ENCODE measurements around the gene SLC35B2.
"Not testable (repeated sequence)": the region's sequence is repeated elsewhere in the genome, so short reads cannot be mapped to it uniquely, and the experiment has no call there.

SLC35B2 gene

DNA sequence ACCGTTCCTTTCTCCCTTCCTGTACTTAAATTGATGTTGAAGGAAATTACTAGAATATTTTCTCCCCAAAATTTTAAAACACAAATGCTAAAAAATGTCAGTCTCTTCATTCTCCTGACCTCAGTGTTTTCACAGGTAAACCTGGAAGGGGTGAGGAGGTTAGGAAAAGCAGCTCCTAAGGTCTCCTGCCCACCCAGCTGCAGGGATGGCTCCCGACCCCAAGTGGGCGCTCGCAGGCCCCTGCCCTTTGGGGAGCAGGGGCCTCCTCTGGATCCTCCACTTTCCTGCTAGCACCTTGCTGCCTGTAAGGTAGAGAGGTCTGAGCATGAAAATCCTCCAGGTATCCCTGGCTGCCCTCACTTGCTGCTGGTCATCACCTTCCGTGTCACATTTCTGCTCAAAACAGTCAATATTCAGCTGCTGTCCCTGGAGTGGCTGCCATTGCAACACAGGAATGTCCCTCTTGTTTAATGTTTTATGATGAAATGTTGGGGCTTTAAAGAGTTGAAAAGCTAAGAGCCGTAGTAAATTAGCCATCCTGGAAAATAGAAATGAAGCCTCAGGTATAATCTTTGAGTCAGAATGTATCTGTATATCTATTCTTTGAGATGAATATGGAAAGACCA is 21.3 kb downstream of the SLC35B2 start:
- no peak for DNase-seq (ENCODE audit: low read depth in 2 of 2)

DNA sequence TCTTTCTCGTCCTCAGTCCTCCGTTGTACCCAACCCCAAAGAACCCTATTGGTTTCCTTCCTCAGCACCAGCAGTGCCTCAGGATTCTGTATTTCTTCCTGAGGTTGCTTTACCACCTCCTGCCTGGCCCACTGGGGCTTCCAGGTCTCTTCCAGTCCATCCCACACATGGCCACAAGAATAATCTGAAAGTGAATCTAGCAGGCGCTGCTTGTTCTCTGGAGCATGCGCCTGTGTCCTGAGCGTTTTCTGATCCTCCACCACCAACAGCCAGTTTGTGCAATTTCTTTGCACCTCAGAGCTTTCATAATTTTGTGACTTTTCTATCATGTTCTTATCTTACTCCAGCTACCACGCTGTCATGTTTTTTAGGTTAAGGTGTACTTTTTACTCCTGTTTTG is 22.1 kb downstream of the SLC35B2 start:
- no peak for DNase-seq (ENCODE audit: low read depth in 2 of 2)

DNA sequence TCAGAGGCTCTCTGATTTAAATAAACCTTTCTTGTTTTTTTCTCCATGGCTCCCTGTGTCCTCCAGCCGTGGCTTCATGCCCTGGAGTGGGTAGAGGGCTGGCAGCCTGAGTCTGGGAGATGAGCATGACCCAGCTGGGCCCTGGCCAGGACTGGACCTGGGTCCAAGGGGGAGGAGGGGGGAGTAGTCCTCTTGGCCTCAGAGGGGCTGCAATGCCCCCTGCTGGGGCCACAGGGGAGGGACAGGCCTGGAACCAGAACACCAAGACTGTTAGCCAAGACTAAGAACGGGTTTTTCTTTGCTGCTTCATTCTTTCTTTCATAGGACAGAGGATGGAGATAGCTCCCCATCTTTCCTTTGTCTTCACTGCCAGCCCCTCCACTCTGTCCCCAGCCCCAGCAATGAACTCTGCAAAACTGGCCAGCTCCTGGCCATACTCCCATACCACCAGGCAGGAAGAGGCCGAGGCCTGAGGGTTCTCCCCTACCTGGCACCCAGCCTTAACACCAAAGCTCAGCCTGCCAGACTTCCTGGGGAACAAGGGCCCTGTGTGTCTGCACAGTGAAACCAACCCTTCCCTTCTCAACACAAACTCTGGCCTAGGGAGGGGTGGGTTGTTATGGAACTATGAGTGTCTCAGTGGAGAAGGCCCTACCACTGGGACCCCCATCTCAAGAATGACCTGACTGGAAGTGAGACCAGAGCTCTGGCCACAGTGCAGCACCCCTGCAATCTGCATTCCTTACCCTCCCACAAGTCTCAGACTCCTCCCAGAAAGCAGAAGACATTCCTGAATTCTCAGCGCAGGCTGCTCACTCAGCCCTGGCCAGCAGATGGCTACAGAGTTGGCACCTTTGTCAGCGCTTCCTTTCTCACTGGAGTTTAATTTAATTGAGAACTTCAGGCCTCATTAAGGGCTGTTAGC is 23.0 kb downstream of the SLC35B2 start:
- no peak for DNase-seq (ENCODE audit: low read depth in 2 of 2)

DNA sequence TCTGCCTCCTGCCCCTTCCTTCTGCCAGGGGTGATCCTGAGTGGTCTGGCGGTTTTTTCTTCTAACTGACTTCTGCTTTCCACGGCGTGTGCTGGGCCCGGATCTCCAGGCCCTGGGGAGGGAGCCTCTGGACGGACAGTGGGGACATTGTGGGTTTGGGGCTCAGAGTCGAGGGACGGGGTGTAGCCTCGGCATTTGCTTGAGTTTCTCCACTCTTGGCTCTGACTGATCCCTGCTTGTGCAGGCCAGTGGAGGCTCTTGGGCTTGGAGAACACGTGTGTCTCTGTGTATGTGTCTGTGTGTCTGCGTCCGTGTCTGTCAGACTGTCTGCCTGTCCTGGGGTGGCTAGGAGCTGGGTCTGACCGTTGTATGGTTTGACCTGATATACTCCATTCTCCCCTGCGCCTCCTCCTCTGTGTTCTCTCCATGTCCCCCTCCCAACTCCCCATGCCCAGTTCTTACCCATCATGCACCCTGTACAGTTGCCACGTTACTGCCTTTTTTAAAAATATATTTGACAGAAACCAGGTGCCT is 23.7 kb downstream of the SLC35B2 start:
- no peak for DNase-seq (ENCODE audit: low read depth in 2 of 2)

DNA sequence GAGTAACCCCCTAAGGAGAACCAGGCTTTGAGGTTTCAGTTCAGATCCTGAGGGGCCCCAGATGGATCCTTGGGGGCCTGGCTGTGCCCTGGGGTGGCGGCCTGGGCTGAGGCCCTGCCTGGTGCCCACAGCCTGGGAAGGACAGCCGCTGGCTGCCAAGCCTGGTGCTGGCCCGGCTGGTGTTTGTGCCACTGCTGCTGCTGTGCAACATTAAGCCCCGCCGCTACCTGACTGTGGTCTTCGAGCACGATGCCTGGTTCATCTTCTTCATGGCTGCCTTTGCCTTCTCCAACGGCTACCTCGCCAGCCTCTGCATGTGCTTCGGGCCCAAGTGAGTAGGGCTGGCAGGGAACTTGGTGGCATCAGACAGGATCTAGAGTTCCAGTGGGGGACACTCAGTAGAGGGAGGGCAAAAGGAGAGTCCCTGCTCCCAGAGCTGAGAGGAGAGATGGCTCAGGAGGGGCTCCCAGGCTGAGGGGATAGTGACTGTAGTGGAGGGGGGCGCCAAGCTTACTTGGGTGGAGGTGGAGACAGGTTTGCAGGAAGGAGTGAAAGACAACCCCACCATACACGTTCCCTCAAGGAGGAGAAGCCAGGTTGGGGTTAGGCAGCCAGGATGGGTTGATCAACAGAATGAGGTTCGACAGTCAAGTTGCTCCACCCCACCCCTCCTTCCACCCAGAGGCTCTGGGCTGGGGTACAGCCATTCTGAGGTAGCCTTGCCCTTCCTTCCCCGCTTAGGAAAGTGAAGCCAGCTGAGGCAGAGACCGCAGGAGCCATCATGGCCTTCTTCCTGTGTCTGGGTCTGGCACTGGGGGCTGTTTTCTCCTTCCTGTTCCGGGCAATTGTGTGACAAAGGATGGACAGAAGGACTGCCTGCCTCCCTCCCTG is 24.4 kb downstream of the SLC35B2 start:
- no peak for DNase-seq (ENCODE audit: low read depth in 2 of 2)

DNA sequence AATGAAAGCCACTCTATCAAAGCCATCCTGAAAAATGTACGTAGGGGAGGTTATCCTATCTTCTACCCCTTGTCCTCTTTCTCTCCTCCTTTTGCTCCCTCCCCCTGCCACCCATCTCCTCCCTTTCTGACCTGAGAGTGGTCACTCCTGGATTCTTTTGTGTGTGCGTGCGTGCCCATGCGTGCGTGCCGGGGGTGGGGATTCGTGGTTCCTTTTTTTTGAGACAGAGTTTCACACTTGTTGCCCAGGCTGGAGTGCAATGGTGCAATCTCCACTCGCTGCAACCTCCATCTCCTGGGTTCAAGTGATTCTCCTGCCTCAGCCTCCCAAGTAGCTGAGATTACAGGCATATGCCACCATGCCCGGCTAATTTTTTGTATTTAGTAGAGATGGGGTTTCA is 25.9 kb downstream of the SLC35B2 start:
- DNase-seq (ENCODE audit: low read depth in 2 of 2): not testable (repeated sequence)

DNA sequence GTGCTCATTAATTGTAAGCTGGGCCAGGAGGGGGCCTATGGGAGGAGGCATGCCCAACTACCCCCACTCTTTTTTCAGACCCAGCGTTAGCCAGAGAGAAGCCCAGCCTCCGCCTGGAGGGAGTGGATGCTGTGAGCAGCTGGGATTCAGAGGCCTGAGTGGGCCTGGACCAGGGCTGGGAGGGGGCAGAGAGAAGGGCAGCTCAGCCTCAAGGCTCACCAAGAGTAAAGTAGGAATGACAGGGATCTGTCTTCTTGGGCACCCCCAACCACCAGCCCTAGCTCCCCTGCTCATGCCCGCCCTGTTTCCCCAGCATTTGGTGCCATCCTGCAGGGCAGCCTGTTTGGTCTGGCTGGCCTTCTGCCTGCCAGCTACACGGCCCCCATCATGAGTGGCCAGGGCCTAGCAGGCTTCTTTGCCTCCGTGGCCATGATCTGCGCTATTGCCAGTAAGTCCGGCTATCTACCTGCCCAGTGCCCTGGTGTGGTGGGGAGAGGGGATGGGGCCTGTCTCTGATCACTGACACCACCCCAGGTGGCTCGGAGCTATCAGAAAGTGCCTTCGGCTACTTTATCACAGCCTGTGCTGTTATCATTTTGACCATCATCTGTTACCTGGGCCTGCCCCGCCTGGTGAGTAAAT is 27.2 kb downstream of the SLC35B2 start:
- DNase-seq (ENCODE audit: low read depth in 2 of 2): no peak

DNA sequence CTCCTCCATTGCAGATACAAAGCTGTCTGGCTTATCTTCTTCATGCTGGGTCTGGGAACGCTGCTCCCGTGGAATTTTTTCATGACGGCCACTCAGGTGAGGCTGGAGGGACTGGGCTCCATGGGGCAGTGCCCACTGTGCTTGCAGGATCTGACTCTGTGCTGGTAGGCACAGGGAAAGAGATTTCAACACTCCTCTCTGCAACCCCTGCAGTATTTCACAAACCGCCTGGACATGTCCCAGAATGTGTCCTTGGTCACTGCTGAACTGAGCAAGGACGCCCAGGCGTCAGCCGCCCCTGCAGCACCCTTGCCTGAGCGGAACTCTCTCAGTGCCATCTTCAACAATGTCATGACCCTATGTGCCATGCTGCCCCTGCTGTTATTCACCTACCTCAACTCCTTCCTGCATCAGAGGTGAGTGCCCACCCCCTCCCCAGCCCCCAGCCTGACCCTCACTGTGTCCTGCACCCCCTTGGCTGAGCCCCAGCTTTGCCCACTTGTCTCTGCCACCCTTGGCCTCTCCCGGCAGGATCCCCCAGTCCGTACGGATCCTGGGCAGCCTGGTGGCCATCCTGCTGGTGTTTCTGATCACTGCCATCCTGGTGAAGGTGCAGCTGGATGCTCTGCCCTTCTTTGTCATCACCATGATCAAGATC is 27.8 kb downstream of the SLC35B2 start:
- no peak for DNase-seq (ENCODE audit: low read depth in 2 of 2)

DNA sequence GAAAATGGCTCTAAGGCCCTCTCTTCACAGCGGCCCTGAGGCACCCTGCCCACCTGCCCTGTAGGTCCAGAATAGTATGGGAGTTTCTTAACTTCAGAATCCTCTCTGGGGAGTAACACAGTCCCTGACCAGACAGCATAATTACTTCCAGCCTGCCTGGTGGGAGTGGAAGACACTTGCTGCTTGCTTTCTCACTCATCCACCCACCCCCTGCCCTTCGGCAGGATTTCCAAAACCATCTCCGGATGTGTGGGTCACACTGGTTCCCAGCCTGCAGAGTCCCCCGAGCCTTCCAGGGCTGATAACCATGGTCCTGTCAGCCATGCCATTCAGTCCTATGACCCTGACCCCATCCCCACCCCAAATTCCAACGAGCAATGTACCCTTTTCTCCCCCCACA is 28.5 kb downstream of the SLC35B2 start:
- no peak for DNase-seq (ENCODE audit: low read depth in 2 of 2)

DNA sequence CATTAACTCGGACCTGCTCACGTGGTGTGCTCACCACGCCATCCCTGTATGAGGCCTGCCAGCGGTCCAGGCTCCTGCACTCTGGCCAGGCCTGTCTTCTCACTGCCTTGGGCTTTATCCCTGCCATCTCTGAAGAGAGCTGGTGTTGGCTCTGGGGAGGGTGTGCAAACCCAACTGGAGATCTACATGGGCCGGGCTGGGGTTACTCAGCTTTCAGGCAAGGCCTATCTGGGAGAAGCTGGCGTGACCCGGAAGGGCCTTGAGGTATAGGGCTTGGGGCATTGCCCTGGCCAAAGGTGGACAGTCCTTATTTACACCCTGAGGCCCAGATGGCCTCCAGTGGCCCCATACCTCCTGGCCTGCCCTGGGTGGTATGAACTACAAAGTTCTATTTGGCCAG is 28.9 kb downstream of the SLC35B2 start:
- DNase-seq (ENCODE audit: low read depth in 2 of 2): no peak

DNA sequence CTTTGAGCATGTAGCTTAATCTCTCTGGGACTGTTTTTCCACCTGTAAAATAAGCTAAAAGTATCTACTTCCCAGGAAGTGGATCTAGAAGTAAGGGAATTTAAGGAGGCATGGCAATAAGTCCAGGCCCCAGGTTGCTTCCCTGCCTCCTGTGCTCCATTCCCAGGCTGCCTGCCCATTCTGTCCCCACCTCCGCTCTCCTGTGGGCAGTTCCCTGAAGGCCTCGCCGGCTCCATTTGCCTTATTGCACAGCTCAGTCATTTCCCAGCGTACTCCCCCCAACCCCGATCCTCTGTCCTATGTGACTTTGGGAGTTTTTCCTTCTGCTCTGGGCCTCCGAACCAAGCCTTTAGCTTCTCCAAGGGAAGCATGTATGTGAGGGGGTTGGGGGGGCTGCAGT is 29.3 kb downstream of the SLC35B2 start:
- no peak for DNase-seq (ENCODE audit: low read depth in 2 of 2)

DNA sequence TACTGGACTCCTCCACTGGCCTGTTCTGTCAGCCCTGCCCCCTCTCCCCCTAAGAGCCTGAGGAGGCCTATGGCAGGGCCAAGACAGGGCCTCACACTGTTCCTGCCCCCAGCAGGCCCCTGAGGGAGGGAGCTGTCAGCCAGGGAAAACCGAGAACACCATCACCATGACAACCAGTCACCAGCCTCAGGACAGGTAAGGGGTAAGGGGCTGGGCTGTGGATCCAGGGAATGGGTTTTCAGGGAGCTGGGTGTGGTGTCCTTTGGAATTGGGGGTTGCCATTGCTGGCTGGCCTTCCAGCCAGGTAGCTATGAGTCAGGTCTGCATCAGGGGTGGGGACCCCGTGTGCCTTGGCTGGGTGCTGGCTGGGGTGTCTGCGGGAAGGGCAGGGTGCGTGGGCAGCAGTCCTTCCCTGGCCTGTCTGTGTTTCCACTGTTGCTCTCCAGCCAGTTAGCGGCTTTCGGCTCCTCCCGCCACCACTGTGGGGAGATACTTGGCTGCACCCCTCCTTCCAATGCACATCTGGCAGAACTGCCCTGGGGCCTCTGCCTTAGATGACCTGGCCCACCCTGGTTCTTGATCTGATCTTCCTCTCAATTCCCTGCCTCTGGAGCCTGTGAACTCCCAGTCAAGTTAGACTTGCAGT is 30.1 kb downstream of the SLC35B2 start:
- no peak for DNase-seq (ENCODE audit: low read depth in 2 of 2)

DNA sequence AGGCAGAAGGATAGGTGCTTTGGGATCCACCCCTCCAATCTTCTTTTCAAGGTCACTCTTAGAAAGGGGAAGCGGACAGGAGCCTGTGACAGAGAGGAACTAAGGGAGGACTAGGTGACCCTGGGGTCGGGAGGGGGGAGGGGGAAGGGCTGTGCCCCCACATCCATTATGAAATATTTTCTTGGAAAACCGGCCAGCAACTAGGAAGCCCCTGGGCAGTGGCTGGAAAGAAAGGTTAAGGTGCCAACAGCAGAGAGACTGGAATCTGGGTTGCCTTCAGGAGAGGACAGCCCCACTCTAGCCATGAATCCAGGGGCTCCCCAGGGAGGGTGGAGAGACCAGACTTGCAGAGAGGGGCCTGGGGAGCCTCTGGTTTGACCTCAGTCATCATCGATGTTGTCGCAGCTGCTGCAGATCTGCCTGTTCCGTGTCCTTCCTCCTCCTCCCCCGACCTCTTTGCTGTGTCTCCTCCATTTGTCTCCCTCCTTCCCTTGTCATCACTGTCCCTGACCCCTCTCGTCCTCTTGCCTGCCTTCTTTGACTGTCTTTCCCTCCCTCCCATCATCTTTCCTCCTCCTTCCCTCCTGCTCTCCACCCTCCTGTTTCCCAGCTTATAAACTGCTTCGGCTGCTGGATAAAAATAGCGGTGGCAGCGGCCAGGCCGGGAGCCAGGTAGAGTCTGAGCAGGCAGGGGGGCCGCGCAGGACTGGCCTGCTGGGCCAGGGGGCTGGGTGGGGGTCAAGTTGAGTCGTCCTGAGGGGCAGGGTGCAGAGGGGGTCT is 30.8 kb downstream of the SLC35B2 start:
- no peak for DNase-seq (ENCODE audit: low read depth in 2 of 2)

DNA sequence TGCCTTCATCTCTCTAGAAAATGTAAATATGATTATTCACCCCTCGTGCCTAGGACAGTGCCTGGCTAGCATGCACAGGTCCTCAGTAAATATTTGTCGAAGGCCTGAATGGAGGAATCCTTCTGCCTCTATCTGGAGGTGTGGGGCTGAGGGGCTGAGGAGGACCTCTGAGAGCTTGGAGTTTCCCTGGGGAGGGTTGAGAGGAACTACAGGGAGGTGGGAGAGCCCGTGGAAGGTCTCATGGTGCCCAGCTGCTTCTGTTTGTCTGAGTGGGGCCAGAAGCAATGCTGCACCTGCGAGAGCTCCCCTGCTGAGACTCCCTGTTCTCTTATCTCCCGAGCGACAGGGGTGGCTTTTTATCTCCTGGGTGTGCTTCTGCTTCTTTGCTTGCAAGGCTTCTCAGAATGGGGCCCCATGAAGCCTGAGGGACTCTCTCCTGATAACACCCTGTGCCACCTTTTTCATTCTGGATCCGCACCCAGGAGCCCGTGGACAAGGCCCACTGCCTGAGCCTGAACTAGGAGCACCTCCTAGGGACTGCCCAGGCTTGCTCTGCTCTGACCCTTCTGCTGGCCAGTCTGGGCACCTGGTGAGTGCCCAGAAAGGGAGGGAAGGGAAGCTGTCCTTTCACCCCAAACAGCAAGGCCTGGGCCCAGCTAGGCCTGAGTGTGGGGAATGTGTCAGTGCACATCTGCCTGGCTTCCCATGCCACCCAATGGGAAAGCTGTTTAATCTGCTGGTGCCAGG is 31.6 kb downstream of the SLC35B2 start:
- no peak for DNase-seq (ENCODE audit: low read depth in 2 of 2)

DNA sequence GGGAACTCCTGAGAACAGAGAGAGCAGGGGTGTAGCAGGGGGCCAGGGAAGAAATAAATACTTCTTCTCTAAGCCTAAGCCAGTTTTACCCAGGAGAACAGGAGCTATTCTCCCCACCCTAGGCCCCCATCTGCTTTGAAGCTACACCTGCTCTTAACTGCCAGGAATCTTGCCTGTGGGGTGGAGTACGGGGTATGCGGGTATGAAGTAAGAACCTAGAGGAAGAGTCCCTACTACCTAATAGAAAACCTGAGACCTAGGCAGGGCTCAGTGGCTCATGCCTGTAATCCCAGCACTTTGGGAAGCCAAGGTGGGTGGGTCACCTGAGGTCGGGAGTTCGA is 32.4 kb downstream of the SLC35B2 start:
- no peak for DNase-seq (ENCODE audit: low read depth in 2 of 2)

DNA sequence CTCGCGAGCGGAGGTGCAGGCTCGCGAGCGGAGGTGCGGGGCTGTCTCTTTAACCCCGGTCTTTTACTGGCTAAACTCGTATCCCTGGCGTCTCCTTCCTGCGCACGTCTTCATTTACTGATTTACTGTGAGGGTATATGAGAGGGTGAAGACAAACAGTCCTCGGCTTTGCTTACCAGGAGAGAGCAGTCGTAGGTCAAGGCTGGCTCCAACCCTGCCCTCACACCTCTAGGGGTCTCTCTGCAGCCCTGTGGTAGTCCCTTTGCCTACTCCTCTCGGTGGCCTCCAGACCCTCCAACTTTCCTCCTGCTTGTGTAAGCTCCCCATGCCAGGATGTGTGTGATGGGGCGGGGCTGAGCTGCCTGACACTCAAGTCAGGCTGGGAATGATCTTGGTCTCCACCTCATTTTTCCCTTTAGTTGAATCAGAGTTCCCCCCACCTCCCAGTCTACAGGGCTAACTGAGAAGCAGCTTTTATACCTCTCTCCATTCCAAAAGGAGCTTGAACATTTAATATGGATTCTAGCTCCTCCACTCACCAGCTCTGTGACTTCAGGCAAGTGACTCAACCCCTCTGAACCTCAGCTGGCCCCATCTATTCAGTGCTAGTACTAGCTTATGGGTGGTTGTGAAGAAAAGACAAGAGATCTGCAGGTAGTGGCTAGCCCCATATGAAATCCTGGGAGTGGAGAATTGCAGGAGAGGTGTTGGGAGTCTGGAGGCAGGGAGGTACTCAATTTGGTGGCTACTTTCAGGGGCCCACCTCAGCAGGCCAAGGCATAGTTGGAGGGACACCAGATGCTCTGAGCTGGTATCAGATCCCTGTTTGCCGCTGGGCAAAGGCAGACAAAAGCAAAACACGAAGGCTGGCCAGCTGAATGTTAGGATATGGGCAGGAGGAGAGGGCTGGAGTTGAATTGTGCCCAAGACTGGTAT is 33.0 kb downstream of the SLC35B2 start:
- no peak for DNase-seq (ENCODE audit: low read depth in 2 of 2)

DNA sequence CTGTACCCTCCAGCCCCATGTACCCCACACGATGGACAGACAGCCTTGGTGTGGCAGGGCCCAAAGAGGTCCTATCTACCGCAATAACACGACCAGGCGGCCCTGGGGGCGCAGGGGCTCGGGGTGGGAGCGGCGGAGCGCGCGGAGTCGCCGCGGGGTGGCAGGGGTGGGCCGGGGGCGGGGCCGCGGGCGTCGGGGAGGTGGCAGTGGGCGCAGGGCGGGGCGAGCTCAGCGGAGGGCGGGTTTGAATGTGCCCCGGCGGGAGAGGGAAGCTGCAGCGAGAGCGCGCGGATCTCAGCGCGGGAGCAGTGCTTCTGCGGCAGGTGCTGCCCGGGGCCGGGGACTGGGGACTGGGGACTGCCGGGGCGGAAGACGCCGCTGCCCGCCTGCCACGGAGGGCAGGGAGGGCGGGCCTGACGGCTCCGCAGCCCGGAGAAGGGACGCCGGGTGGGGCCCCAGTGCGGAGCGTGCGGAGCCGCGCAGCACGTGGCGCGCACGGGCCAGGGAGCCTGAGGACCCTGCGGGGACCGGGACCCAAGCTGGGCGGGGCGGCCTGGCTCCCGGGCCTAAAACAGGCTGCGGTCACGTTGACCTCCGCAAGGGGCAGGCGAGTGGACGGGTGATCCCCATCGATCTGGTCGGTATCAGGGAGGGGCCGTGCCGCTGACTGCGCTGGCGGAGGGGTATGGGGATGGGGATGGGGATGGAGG is 33.9 kb downstream of the SLC35B2 start, which contains the start of gene SLC29A1:
SLC29A1 (plus strand) TSS at position 277 of the 710 bp plus-strand sequence. CDS start 3,719 bp downstream, outside the sequence.
- DNase-seq (ENCODE audit: low read depth in 2 of 2): peak; percentile 69 to 71

All from activated CD8-positive, alpha-beta memory T cell treated with anti-CD3 and anti-CD28 coated beads for 4 hours (primary cell).